ENCODE data around the gene DDX5. TPM values are rescaled to one million over a fixed set of nuclear protein-coding genes. Genes with fewer than 3 reads are reported as not detected.

Gene DDX5
- total RNA-seq, 1 experiment from 2014 or later = 869 TPM

DNA sequence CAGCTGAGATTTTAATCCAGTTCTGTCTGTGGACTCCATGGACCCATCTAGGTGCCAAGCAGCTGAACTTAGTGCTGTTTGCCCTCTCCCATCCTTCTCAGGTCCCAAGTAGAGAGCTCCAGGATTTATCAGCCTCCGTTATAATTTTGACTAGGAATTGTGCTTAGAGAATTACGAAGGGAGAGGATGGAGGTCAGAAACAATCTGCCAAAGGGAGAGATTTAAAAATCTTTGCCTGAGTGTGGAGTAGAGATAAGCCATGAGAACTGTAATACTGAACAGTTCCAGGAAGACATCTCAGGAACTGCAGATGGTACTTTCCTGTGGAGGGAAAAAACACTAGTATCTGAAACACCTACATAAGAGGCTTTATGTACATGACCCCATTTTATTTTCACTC lies 27.7 kb upstream of the DDX5 start:
- Histone ChIP-seq H4K20me1 (ENCODE audit: control insufficient read depth, insufficient read depth, insufficient read length) (no peaks in the 10 kb centered on the region), H3K9me3 (ENCODE audit: control insufficient read depth, low read depth, low read length) (no peaks in the 10 kb centered on the region), H3K23me2 (ENCODE audit: insufficient read length, low read depth, low read length, poor library complexity, severe bottlenecking) (no peaks in the 10 kb centered on the region), H2BK20ac (ENCODE audit: low read depth, low read length, poor library complexity, severe bottlenecking) (no peak overlapping the region), H3T11ph (ENCODE audit: low read length) (no peak overlapping the region), H3K27me3 (ENCODE audit: insufficient read depth, low read length) (no peaks in the 10 kb centered on the region), H3K4me2 (ENCODE audit: insufficient read depth, insufficient read length, low read length) (no peak overlapping the region), H4K91ac (ENCODE audit: insufficient read length, low read depth, low read length) (no peak overlapping the region), H2BK12ac (ENCODE audit: insufficient read length, low read depth, low read length) (no peak overlapping the region), H4K8ac (replicated peaks; ENCODE audit: insufficient read length, low read depth, low read length) (no peak overlapping the region), H3K27ac (ENCODE audit: insufficient read length, low read depth, low read length) (no peak overlapping the region), H2BK120ac (ENCODE audit: low read depth, low read length, poor library complexity, severe bottlenecking) (no peak overlapping the region), H3K14ac (ENCODE audit: insufficient read depth, low read length) (no peak overlapping the region), H3K9ac (ENCODE audit: extremely low read depth, insufficient read length, low read length) (no peak overlapping the region), H2BK5ac (ENCODE audit: insufficient read length, low read length) (no peak overlapping the region), H3K4me1 (ENCODE audit: insufficient read depth, low read length) (no peaks in the 10 kb centered on the region), H3K4ac (ENCODE audit: low read depth, low read length) (no peak overlapping the region), H2BK15ac (ENCODE audit: low read depth, low read length) (no peak overlapping the region), H4K5ac (ENCODE audit: insufficient read length, low read depth, low read length) (no peak overlapping the region), H3K18ac (ENCODE audit: insufficient read length, low read depth, low read length) (no peak overlapping the region), H3K79me2 (ENCODE audit: insufficient read depth, low read length) (no peaks in the 10 kb centered on the region), H3K23ac (ENCODE audit: insufficient read length, low read depth, low read length) (no peak overlapping the region), H2AK5ac (ENCODE audit: insufficient read length, low read length) (no peak overlapping the region), H3K79me1 (ENCODE audit: insufficient read depth, low read depth, low read length, poor library complexity, severe bottlenecking) (no peaks in the 10 kb centered on the region), H3K56ac (ENCODE audit: insufficient read length, low read depth, low read length) (no peak overlapping the region), H2AFZ (ENCODE audit: low read length) (no peak overlapping the region)
- peaks cover 39 to 95% (median 78%) of the 10 kb centered on the region in 3 experiments for H3K36me3 Mint-ChIP-seq (ENCODE audit: insufficient read depth in 1 of 3, low read depth in 3 of 3)
- H3K27me3 Mint-ChIP-seq (ENCODE audit: low read depth) = no peaks in the 10 kb centered on the region
- H3K9me3 Mint-ChIP-seq = no peaks in the 10 kb centered on the region
- no peak overlapping the region for H3K4me3 Mint-ChIP-seq
- TF ChIP-seq, protein P1, sequence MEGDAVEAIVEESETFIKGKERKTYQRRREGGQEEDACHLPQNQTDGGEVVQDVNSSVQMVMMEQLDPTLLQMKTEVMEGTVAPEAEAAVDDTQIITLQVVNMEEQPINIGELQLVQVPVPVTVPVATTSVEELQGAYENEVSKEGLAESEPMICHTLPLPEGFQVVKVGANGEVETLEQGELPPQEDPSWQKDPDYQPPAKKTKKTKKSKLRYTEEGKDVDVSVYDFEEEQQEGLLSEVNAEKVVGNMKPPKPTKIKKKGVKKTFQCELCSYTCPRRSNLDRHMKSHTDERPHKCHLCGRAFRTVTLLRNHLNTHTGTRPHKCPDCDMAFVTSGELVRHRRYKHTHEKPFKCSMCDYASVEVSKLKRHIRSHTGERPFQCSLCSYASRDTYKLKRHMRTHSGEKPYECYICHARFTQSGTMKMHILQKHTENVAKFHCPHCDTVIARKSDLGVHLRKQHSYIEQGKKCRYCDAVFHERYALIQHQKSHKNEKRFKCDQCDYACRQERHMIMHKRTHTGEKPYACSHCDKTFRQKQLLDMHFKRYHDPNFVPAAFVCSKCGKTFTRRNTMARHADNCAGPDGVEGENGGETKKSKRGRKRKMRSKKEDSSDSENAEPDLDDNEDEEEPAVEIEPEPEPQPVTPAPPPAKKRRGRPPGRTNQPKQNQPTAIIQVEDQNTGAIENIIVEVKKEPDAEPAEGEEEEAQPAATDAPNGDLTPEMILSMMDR (conservative IDR thresholded peaks at IDR 0.05) = no peak
- no peak overlapping the region; a peak in 1 of 7 replicates for H3K27ac Mint-ChIP-seq
- H3K4me1 Mint-ChIP-seq = no peaks in the 10 kb centered on the region
- DNase-seq = no peak
- no CpG with 5 or more reads among the region's 2 CpGs for WGBS (ENCODE audit: extremely low coverage, insufficient read length, low lambda C conversion rate)
